Ishikawa (cell line): ENCODE results near the gene YBX2.
A peak's percentile ranks its signal among the peaks of the same experiment; 100 is the strongest.

Experiments used
- CREB1 ChIP-seq: IDR thresholded peaks from 2 replicates; pipeline ENCODE4 v1.6.1; 2012; ENCODE audit warnings: low read depth
- EP300 ChIP-seq: IDR thresholded peaks from 2 replicates; pipeline ENCODE4 v1.6.1; 2012; ENCODE audit warnings: borderline replicate concordance
- FOXM1 ChIP-seq: IDR thresholded peaks from 2 replicates; pipeline ENCODE4 v1.6.1; 2012; ENCODE audit warnings: low read depth, borderline replicate concordance
- RAD21 ChIP-seq: IDR thresholded peaks from 2 replicates; pipeline ENCODE4 v1.6.1; 2012; ENCODE audit warnings: low read depth
- TCF12 ChIP-seq: IDR thresholded peaks from 2 replicates; pipeline ENCODE4 v1.6.1; 2012; ENCODE audit warnings: low read depth
- USF1 ChIP-seq: IDR thresholded peaks from 2 replicates; pipeline ENCODE4 v1.6.1; 2012
- YY1 ChIP-seq: IDR thresholded peaks from 2 replicates; pipeline ENCODE4 v1.6.1; 2012; ENCODE audit warnings: low read depth
- ZBTB7A ChIP-seq: IDR thresholded peaks from 2 replicates; pipeline ENCODE4 v1.6.1; 2012; ENCODE audit warnings: low read depth

DNA sequence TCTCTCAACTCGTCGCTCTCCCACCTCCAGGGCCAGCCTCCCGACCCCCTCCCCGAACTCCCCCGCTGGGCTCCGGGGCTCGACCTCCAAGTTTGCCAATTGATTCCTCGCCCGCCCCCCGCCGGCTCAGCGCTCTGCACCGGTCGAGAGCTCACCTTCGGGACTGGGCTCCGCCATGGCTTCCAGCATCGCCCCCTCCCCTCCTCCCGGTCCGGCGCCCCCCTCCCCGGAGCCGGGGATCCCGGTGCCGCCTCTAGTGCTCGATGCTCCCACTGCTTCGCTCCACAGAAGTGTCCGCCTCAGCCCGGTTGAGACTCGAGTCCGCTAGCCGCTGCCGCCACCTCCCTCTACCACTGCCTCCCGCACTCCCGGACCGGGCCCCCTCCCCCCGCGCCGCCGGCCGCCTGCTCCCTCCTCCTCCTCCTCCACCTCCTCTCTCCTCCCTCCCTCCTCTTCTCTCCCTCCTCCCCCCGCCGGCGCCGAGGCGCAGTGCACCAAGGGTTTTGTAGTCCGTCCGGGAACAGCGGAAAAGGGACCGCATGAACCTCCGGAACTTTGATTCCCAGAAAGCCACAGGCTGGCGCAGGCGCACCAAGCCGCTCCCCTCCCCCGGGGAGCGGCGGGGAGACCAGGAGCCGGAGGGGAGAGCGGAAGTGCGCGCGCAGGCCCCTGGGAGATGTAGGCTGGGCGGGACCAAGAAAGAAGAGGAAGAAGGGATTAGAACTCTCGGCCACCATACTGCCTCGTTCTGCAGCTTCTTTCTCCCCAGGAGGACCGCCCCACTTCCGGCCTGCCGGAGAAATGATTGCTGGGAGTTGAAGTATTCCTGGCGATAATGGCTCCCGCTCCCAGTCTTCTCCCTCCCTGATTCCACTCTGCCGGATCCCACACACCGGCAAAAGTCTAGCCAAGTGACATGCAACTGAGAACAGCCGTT, 55.1 kb downstream of the YBX2 start, which contains the start of gene PHF23:
- no peak for TF ChIP-seq FOXM1
- peak; percentile 84 for TF ChIP-seq ZBTB7A
- TF ChIP-seq CREB1 = no peak; the same call in 1 of the 2 replicates
- TF ChIP-seq EP300 = no peak
- TF ChIP-seq RAD21 = no peak
- TF ChIP-seq TCF12 = peak; percentile 73
- peak; percentile 18; the same call in 1 of the 2 replicates for TF ChIP-seq USF1
- TF ChIP-seq YY1 = peak; percentile 85
